Retina (tissue), 1 donor: Measurements from ENCODE around the gene MYMX.

ENCODE experiments used
- DNase-seq: peaks from one replicate; pipeline ENCODE4 v3.0.0-alpha.2; 2016

Gene MYMX

GRCh38 chr6:44265722-44266233 is 49.1 kb downstream of the MYMX start:
- DNase-seq: no peak

GRCh38 chr6:44266347-44266746 is 49.6 kb downstream of the MYMX start:
- DNase-seq: no peak

GRCh38 chr6:44267252-44267651 is 50.5 kb downstream of the MYMX start:
- DNase-seq: no peak
